Effector memory CD4-positive, alpha-beta T cell (primary cell): ENCODE data around the gene UBXN10.
"Not testable (repeated sequence)": the region's sequence is repeated elsewhere in the genome, so short reads cannot be mapped to it uniquely, and the experiment has no call there.

Source experiments
- DNase-seq, 3 donors: peaks; one replicate each; pipeline ENCODE4 v3.0.0-alpha.2; 2020
- H3K27ac ChIP-seq: 2 replicates; pipeline ENCODE4 v1.7.0; 2013; ENCODE audit warnings: mild to moderate bottlenecking, low read length, moderate library complexity; ENCODE audit not compliant: insufficient read depth, poor library complexity, severe bottlenecking
- H3K27me3 ChIP-seq: replicated peaks from 2 replicates; pipeline ENCODE4 v1.7.0; 2013; ENCODE audit warnings: mild to moderate bottlenecking, low read length; ENCODE audit not compliant: insufficient read depth, control insufficient read depth, poor library complexity, severe bottlenecking
- H3K36me3 ChIP-seq: 2 replicates; pipeline ENCODE4 v1.7.0; 2013; ENCODE audit warnings: mild to moderate bottlenecking, low read length, moderate library complexity; ENCODE audit not compliant: control insufficient read depth, insufficient read depth
- H3K4me1 ChIP-seq: 2 replicates; pipeline ENCODE4 v1.7.0; 2013; ENCODE audit warnings: low read length, mild to moderate bottlenecking; ENCODE audit not compliant: control insufficient read depth, insufficient read depth, poor library complexity, severe bottlenecking
- H3K4me3 ChIP-seq: 2 replicates; pipeline ENCODE4 v1.7.0; 2013; ENCODE audit warnings: low read length, low read depth, mild to moderate bottlenecking; ENCODE audit not compliant: insufficient read depth, poor library complexity, severe bottlenecking
- H3K9me3 ChIP-seq: 2 replicates; pipeline ENCODE4 v1.7.0; 2013; ENCODE audit warnings: mild to moderate bottlenecking, low read length, moderate library complexity; ENCODE audit not compliant: control insufficient read depth

Gene UBXN10

GRCh38 chr1:20216574-20216973, 30.7 kb downstream of the UBXN10 start:
- Histone ChIP-seq H3K27ac (no peak overlapping the region), H3K27me3 (no peaks in the 10 kb centered on the region), H3K4me1 (peaks cover 4% of the 10 kb centered on the region), H3K4me3 (no peak overlapping the region), H3K9me3 (no peaks in the 10 kb centered on the region), H3K36me3 (no peaks in the 10 kb centered on the region)
- DNase-seq: no peak

- not testable (repeated sequence) for H3K36me3 ChIP-seq, H3K27me3 ChIP-seq
These were observed 33.2 kb downstream of the UBXN10 start for GRCh38 chr1:20219053-20219452.

GRCh38 chr1:20220036-20220435, 34.1 kb downstream of the UBXN10 start:
- Histone ChIP-seq H3K4me3 (no peak overlapping the region), H3K36me3 (no peaks in the 10 kb centered on the region), H3K4me1 (no peaks in the 10 kb centered on the region), H3K27me3 (peaks cover 3% of the 10 kb centered on the region), H3K27ac (no peak overlapping the region), H3K9me3 (no peaks in the 10 kb centered on the region)
- DNase-seq: no peak

More at GRCh38 chr1:20219053-20219452, 33.2 kb downstream of the UBXN10 start:
- not testable (repeated sequence) for DNase-seq, H3K4me1 ChIP-seq, H3K4me3 ChIP-seq, H3K9me3 ChIP-seq, H3K27ac ChIP-seq

GRCh38 chr1:20223106-20223505, 37.2 kb downstream of the UBXN10 start:
- DNase-seq: no peak
- no peaks in the 10 kb centered on the region for H3K9me3 ChIP-seq
- H3K4me3 ChIP-seq: no peak overlapping the region
- H3K4me1 ChIP-seq: no peaks in the 10 kb centered on the region
- H3K27me3 ChIP-seq: peaks cover 3% of the 10 kb centered on the region
- H3K36me3 ChIP-seq: no peaks in the 10 kb centered on the region
- no peak overlapping the region for H3K27ac ChIP-seq

GRCh38 chr1:20223551-20224419, 37.9 kb downstream of the UBXN10 start:
- no peaks in the 10 kb centered on the region for H3K4me1 ChIP-seq
- no peak overlapping the region for H3K27ac ChIP-seq
- DNase-seq: no peak
- H3K4me3 ChIP-seq: no peak overlapping the region
- peaks cover 3% of the 10 kb centered on the region for H3K27me3 ChIP-seq
- no peaks in the 10 kb centered on the region for H3K36me3 ChIP-seq
- H3K9me3 ChIP-seq: no peaks in the 10 kb centered on the region

- DNase-seq: no peak
- Histone ChIP-seq H3K27me3 (peaks cover 3% of the 10 kb centered on the region), H3K9me3 (no peaks in the 10 kb centered on the region), H3K36me3 (no peaks in the 10 kb centered on the region), H3K4me1 (no peaks in the 10 kb centered on the region), H3K27ac (no peak overlapping the region), H3K4me3 (no peak overlapping the region)
These were observed 38.6 kb downstream of the UBXN10 start for GRCh38 chr1:20224546-20224945.

- H3K9me3 ChIP-seq: no peaks in the 10 kb centered on the region
- no peak overlapping the region for H3K4me3 ChIP-seq
- DNase-seq: no peak
- no peak overlapping the region for H3K27ac ChIP-seq
- no peaks in the 10 kb centered on the region for H3K27me3 ChIP-seq
- no peaks in the 10 kb centered on the region for H3K36me3 ChIP-seq
- H3K4me1 ChIP-seq: no peaks in the 10 kb centered on the region
These were observed 41.8 kb downstream of the UBXN10 start for GRCh38 chr1:20227704-20228103.

- H3K27ac ChIP-seq: no peak overlapping the region
- H3K4me1 ChIP-seq: no peaks in the 10 kb centered on the region
- no peaks in the 10 kb centered on the region for H3K27me3 ChIP-seq
- no peak for DNase-seq
- no peaks in the 10 kb centered on the region for H3K9me3 ChIP-seq
- no peaks in the 10 kb centered on the region for H3K36me3 ChIP-seq
- no peak overlapping the region for H3K4me3 ChIP-seq
These were observed 42.5 kb downstream of the UBXN10 start for GRCh38 chr1:20228314-20228825.

- no peaks in the 10 kb centered on the region for H3K9me3 ChIP-seq
- H3K4me3 ChIP-seq: no peak overlapping the region
- no peaks in the 10 kb centered on the region for H3K36me3 ChIP-seq
- no peaks in the 10 kb centered on the region for H3K4me1 ChIP-seq
- H3K27me3 ChIP-seq: peaks cover 5% of the 10 kb centered on the region
- no peak for DNase-seq
- H3K27ac ChIP-seq: no peak overlapping the region
These were observed 43.3 kb downstream of the UBXN10 start for GRCh38 chr1:20229171-20229570.

GRCh38 chr1:20232564-20232963, 46.7 kb downstream of the UBXN10 start:
- H3K9me3 ChIP-seq, DNase-seq, H3K4me3 ChIP-seq, H3K4me1 ChIP-seq, H3K27me3 ChIP-seq, H3K27ac ChIP-seq, H3K36me3 ChIP-seq: not testable (repeated sequence)
